ENCODE measurements around the gene TNFSF8.

The TNFSF8 gene

DNA sequence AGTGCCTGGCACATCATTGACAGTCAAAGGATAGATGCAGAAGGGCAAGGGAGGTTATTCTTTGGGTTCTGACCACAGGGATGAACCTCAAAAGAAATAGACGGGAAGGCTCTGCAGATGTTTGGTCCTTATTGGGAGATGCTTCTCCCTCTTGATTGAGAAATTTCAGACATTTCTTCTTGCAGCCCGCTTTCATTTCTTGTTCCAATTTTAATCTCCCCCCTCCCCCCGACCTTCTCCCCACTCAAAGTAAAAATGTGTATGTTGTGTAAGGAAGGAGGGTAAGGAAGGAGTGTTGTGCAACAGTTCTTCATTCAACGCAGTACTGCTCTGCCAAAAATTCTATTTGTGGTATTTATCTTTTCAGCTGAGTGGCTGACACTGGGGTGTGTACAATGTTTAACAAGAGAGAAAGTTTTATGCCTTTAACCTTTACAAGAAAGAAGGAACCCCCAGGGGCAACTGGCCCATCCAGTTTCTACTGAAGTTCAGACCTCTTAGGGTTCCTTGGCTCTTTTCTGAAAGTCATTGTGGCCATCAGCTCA lies 78.3 kb downstream of the TNFSF8 start:
- no peak overlapping the region for H3K4me2 ChIP-seq (ENCODE audit: low read length)
- no peaks in the 10 kb centered on the region for H3K36me3 ChIP-seq (ENCODE audit: insufficient read depth, low read length)
- H3F3A ChIP-seq (ENCODE audit: insufficient read depth, low read length): no peaks in the 10 kb centered on the region
- no peak overlapping the region for H3K9ac ChIP-seq (ENCODE audit: low read length)
- H4K20me1 ChIP-seq (ENCODE audit: insufficient read depth, low read length): no peaks in the 10 kb centered on the region
- TF ChIP-seq, protein P1, sequence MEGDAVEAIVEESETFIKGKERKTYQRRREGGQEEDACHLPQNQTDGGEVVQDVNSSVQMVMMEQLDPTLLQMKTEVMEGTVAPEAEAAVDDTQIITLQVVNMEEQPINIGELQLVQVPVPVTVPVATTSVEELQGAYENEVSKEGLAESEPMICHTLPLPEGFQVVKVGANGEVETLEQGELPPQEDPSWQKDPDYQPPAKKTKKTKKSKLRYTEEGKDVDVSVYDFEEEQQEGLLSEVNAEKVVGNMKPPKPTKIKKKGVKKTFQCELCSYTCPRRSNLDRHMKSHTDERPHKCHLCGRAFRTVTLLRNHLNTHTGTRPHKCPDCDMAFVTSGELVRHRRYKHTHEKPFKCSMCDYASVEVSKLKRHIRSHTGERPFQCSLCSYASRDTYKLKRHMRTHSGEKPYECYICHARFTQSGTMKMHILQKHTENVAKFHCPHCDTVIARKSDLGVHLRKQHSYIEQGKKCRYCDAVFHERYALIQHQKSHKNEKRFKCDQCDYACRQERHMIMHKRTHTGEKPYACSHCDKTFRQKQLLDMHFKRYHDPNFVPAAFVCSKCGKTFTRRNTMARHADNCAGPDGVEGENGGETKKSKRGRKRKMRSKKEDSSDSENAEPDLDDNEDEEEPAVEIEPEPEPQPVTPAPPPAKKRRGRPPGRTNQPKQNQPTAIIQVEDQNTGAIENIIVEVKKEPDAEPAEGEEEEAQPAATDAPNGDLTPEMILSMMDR (IDR thresholded peaks at IDR 0.05; ENCODE audit: low read length): no peak
- TF ChIP-seq EZH2 (IDR thresholded peaks at IDR 0.05; ENCODE audit: borderline replicate concordance, low read length): no peak
- H3K27ac ChIP-seq (ENCODE audit: low read depth, low read length, poor library complexity, severe bottlenecking): no peak overlapping the region
- no peak overlapping the region for H3K4me3 ChIP-seq (ENCODE audit: low read depth, low read length, poor library complexity, severe bottlenecking)
- H3K9me2 ChIP-seq (ENCODE audit: low read depth, low read length): no peaks in the 10 kb centered on the region
- H3K79me2 ChIP-seq (ENCODE audit: insufficient read depth, low read length): no peaks in the 10 kb centered on the region
- no peaks in the 10 kb centered on the region for H3K9me3 ChIP-seq (ENCODE audit: low read length)
- H2AFZ ChIP-seq (ENCODE audit: low read length): no peak overlapping the region
- no peaks in the 10 kb centered on the region for H3K4me1 ChIP-seq (ENCODE audit: insufficient read depth, low read length, severe bottlenecking)
- no peaks in the 10 kb centered on the region for H3K27me3 ChIP-seq (ENCODE audit: insufficient read depth, low read length)

DNA sequence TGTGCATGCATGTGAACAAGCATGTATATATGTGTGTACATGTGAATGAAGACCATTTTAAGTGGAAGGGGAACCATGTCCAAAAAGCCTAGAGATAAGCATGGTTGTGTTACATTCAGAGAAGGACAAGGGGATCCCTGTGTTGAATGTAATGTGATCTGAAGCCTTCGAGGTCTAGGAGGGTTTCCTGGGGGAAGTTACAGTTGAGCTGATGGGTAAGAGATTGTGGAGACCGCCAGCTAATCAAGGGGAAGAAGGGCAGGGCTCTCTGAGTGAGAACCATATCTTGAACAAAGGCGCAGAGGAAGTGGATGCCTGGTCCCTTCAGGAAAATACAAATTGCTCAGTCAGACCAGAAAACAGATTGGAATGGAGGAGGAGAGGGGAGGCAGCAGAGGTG lies 79.1 kb downstream of the TNFSF8 start:
- H3K4me2 ChIP-seq (ENCODE audit: low read length): no peak overlapping the region
- no peak for TF ChIP-seq EZH2 (IDR thresholded peaks at IDR 0.05; ENCODE audit: borderline replicate concordance, low read length)
- TF ChIP-seq, protein P1 (IDR thresholded peaks at IDR 0.05; ENCODE audit: low read length): no peak
- no peak overlapping the region for H2AFZ ChIP-seq (ENCODE audit: low read length)
- H3K9me3 ChIP-seq (ENCODE audit: low read length): no peaks in the 10 kb centered on the region
- H4K20me1 ChIP-seq (ENCODE audit: insufficient read depth, low read length): no peaks in the 10 kb centered on the region
- H3K27ac ChIP-seq (ENCODE audit: low read depth, low read length, poor library complexity, severe bottlenecking): no peak overlapping the region
- H3K4me3 ChIP-seq (ENCODE audit: low read depth, low read length, poor library complexity, severe bottlenecking): no peak overlapping the region
- no peaks in the 10 kb centered on the region for H3K4me1 ChIP-seq (ENCODE audit: insufficient read depth, low read length, severe bottlenecking)
- H3K9ac ChIP-seq (ENCODE audit: low read length): no peak overlapping the region
- H3K9me2 ChIP-seq (ENCODE audit: low read depth, low read length): no peaks in the 10 kb centered on the region
- H3K27me3 ChIP-seq (ENCODE audit: insufficient read depth, low read length): no peaks in the 10 kb centered on the region
- no peaks in the 10 kb centered on the region for H3K36me3 ChIP-seq (ENCODE audit: insufficient read depth, low read length)
- no peaks in the 10 kb centered on the region for H3F3A ChIP-seq (ENCODE audit: insufficient read depth, low read length)
- no peaks in the 10 kb centered on the region for H3K79me2 ChIP-seq (ENCODE audit: insufficient read depth, low read length)

Measured in OCI-LY1 (cell line).